OCI-LY1 (cell line): ENCODE measurements around the gene PAQR8.

Source experiments
- EZH2 ChIP-seq: fragments of 200-600 bp; sonication (generic), shearing (Covaris generic); IDR thresholded peaks from 2 replicates; pipeline ENCODE4 v1.8.0; 2017; ENCODE audit warnings: borderline replicate concordance, mixed run types, mild to moderate bottlenecking, antibody characterized with exemption, low read length, moderate library complexity, mixed read lengths
- TF ChIP-seq, protein P1 (sequence below): fragments of 200-600 bp; sonication (generic), shearing (Covaris generic); IDR thresholded peaks from 2 replicates; pipeline ENCODE4 v1.5.1; 2017; ENCODE audit warnings: mild to moderate bottlenecking, antibody characterized with exemption, low read length, moderate library complexity, mixed read lengths

- TF ChIP-seq, protein P1, sequence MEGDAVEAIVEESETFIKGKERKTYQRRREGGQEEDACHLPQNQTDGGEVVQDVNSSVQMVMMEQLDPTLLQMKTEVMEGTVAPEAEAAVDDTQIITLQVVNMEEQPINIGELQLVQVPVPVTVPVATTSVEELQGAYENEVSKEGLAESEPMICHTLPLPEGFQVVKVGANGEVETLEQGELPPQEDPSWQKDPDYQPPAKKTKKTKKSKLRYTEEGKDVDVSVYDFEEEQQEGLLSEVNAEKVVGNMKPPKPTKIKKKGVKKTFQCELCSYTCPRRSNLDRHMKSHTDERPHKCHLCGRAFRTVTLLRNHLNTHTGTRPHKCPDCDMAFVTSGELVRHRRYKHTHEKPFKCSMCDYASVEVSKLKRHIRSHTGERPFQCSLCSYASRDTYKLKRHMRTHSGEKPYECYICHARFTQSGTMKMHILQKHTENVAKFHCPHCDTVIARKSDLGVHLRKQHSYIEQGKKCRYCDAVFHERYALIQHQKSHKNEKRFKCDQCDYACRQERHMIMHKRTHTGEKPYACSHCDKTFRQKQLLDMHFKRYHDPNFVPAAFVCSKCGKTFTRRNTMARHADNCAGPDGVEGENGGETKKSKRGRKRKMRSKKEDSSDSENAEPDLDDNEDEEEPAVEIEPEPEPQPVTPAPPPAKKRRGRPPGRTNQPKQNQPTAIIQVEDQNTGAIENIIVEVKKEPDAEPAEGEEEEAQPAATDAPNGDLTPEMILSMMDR, result no peak
- no peak for TF ChIP-seq EZH2
These were observed 19.3 kb downstream of the PAQR8 start for GRCh38 chr6:52381249-52381648.
